HG03469 (cell line): ENCODE data around the gene XPO6.

ENCODE experiments used
- ATAC-seq: cut with Tn5 transposase; IDR thresholded peaks from one replicate; pipeline ENCODE4 v1.9.1; 2021; ENCODE audit warnings: mild to moderate bottlenecking, moderate library complexity, moderate number of reproducible peaks; ENCODE audit not compliant: unreplicated experiment

XPO6 gene

GRCh38 chr16:28096983-28097899 is 114.5 kb downstream of the XPO6 start:
- ATAC-seq: no peak

- ATAC-seq: no peak
These were observed 118.4 kb downstream of the XPO6 start for GRCh38 chr16:28093385-28093725.

- no peak for ATAC-seq
These were observed 118.9 kb downstream of the XPO6 start for GRCh38 chr16:28092721-28093384.

- ATAC-seq: no peak
These were observed 120.1 kb downstream of the XPO6 start for GRCh38 chr16:28091656-28092055.

GRCh38 chr16:28090646-28091377 is 121.0 kb downstream of the XPO6 start:
- ATAC-seq: no peak

- ATAC-seq: no peak
These were observed 121.8 kb downstream of the XPO6 start for GRCh38 chr16:28089992-28090365.

GRCh38 chr16:28089205-28089991 is 122.4 kb downstream of the XPO6 start:
- no peak for ATAC-seq

GRCh38 chr16:28087675-28088300 is 124.0 kb downstream of the XPO6 start:
- no peak for ATAC-seq

GRCh38 chr16:28087140-28087660 is 124.6 kb downstream of the XPO6 start:
- ATAC-seq: no peak

GRCh38 chr16:28086186-28087139 is 125.3 kb downstream of the XPO6 start:
- ATAC-seq: no peak

GRCh38 chr16:28085389-28086171 is 126.2 kb downstream of the XPO6 start:
- ATAC-seq: no peak

- no peak for ATAC-seq
These were observed 127.6 kb downstream of the XPO6 start for GRCh38 chr16:28084209-28084608.

GRCh38 chr16:28082624-28083023 is 129.1 kb downstream of the XPO6 start:
- ATAC-seq: no peak

GRCh38 chr16:28081391-28081968 is 130.3 kb downstream of the XPO6 start:
- no peak for ATAC-seq

GRCh38 chr16:28078261-28078660 is 133.5 kb downstream of the XPO6 start:
- ATAC-seq: no peak

- no peak for ATAC-seq
These were observed 137.9 kb downstream of the XPO6 start for GRCh38 chr16:28073836-28074235.

GRCh38 chr16:28072087-28072486 is 139.7 kb downstream of the XPO6 start:
- ATAC-seq: no peak
